Measurements from ENCODE around the gene KRTAP1-1. TPM values are rescaled to one million over a fixed set of nuclear protein-coding genes. Genes with fewer than 3 reads are reported as not detected.
"Not testable (repeated sequence)": the region's sequence is repeated elsewhere in the genome, so short reads cannot be mapped to it uniquely, and the experiment has no call there.

The KRTAP1-1 gene
- total RNA-seq, 1 experiment from 2014 or later: not detected

GRCh38 chr17:41064301-41064700, 23.1 kb upstream of the KRTAP1-1 start:
- Histone ChIP-seq H3K36me3 (no peaks in the 10 kb centered on the region), H3K27me3 (replicated peaks) (no peaks in the 10 kb centered on the region), H3K27ac (no peak overlapping the region), H3K4me1 (replicated peaks) (peaks cover 74% of the 10 kb centered on the region), H3K9me3 (replicated peaks) (peaks cover 6% of the 10 kb centered on the region; the same call in 1 of the 2 replicates), H3K4me3 (no peak overlapping the region)
- DNase-seq (ENCODE audit: low read depth in 1 of 2, low spot score in 2 of 2): no peak

DNA sequence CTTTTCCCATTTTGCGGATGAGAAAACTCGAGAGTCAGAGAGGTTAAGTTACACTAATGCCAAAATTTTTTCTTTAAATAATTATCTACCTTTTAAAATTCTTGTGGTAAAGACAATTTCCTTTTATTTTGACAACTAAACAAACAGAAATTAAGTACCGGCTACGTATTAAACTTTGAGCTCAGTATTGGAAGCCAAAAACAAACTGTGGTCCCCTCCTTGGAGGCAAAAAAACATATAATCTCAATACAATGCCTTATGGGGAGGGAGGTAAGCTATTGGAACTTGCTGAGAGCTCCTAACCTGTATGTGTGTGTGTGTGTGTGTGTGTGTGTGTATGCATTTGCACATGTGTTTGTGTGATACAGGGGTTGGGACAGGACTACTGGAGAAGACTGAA, 22.2 kb upstream of the KRTAP1-1 start:
- Histone ChIP-seq H3K27me3 (replicated peaks) (no peaks in the 10 kb centered on the region), H3K4me3 (no peak overlapping the region), H3K27ac (peak overlapping the region; percentile 97; the same call in 1 of the 2 replicates), H3K4me1 (replicated peaks) (peaks cover 81% of the 10 kb centered on the region), H3K36me3 (no peaks in the 10 kb centered on the region), H3K9me3 (replicated peaks) (peaks cover 6% of the 10 kb centered on the region; the same call in 1 of the 2 replicates)
- no peak for DNase-seq (ENCODE audit: low read depth in 1 of 2, low spot score in 2 of 2)

- peak; percentile 65 to 90 for DNase-seq (ENCODE audit: low read depth in 1 of 2, low spot score in 2 of 2)
Measured at GRCh38 chr17:41061964-41062363, 20.7 kb upstream of the KRTAP1-1 start.

GRCh38 chr17:41060052-41060604, 18.9 kb upstream of the KRTAP1-1 start, which contains the start of gene KRTAP2-3:
Gene KRTAP2-3, minus strand, starts transcription at chr17:41060114. Its CDS starts 64 bp downstream, at chr17:41060050.
- Histone ChIP-seq H3K27me3 (replicated peaks) (no peaks in the 10 kb centered on the region), H3K27ac (peak within 1 kb of the TSS; percentile 97), H3K36me3 (no peaks in the 10 kb centered on the region), H3K4me1 (replicated peaks) (peaks cover 65% of the 10 kb centered on the region), H3K9me3 (replicated peaks) (peaks cover 6% of the 10 kb centered on the region; the same call in 1 of the 2 replicates), H3K4me3 (no peak within 1 kb of the TSS)
- DNase-seq (ENCODE audit: low read depth in 1 of 2, low spot score in 2 of 2): peak; percentile 83 to 91

More at GRCh38 chr17:41061964-41062363, 20.7 kb upstream of the KRTAP1-1 start:
- H3K36me3 ChIP-seq: no peaks in the 10 kb centered on the region
- H3K9me3 ChIP-seq (replicated peaks): peaks cover 6% of the 10 kb centered on the region; the same call in 1 of the 2 replicates
- peaks cover 79% of the 10 kb centered on the region for H3K4me1 ChIP-seq (replicated peaks)
- H3K27me3 ChIP-seq (replicated peaks): no peaks in the 10 kb centered on the region
- H3K4me3 ChIP-seq: no peak overlapping the region
- peak overlapping the region; percentile 97 for H3K27ac ChIP-seq

DNA sequence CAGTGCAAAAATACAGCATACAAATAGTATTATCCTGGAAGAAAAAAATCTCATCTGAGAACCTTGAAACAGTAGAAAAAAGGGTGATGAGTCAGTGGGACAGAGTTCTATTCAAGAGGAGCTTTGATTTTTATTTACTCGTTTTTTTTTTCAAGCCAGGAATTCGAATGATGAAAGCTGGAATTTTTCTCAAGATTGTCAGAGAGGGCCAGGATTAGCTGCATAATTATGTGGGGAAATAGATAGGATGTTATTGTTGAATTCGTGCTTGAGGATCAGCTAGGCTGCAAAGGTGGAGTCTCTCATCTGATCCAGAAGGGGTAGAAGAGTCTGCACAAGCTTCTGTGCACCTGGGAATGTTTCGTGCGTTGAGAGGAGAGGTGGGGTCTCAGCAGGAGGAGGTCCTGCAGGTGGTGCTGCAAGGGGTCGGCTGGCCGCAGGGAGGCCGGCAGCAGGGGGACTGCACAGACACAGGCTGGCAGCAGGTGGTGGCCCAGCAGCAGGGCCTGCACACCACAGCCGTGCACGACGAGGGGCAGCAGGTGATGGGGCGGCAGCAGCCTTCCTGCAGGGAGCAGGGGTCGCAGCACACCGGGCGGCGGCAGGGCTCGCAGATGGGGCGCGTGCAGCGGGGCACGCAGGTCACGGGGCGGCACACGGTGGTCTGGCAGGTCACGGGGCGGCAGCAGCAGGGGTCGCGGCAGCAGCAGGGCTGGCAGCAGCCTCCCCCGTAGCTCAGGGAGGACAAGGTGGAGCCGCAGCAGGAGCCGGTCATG, 18.2 kb upstream of the KRTAP1-1 start:
- peaks cover 61% of the 10 kb centered on the region for H3K4me1 ChIP-seq (replicated peaks)
- DNase-seq (ENCODE audit: low read depth in 1 of 2, low spot score in 2 of 2): peak; percentile 47 to 95
- not testable (repeated sequence) for H3K4me3 ChIP-seq; H3K36me3 ChIP-seq; H3K9me3 ChIP-seq (replicated peaks); H3K27me3 ChIP-seq (replicated peaks)
- H3K27ac ChIP-seq: peak overlapping the region; percentile 97

GRCh38 chr17:41058741-41059140, 17.5 kb upstream of the KRTAP1-1 start:
- H3K27ac ChIP-seq: peak overlapping the region; percentile 97
- H3K36me3 ChIP-seq: no peaks in the 10 kb centered on the region
- H3K27me3 ChIP-seq (replicated peaks): no peaks in the 10 kb centered on the region
- H3K4me1 ChIP-seq (replicated peaks): peaks cover 56% of the 10 kb centered on the region
- peaks cover 6% of the 10 kb centered on the region; the same call in 1 of the 2 replicates for H3K9me3 ChIP-seq (replicated peaks)
- no peak overlapping the region for H3K4me3 ChIP-seq
- DNase-seq (ENCODE audit: low read depth in 1 of 2, low spot score in 2 of 2): no peak

GRCh38 chr17:41057547-41057946, 16.3 kb upstream of the KRTAP1-1 start:
- Histone ChIP-seq H3K4me1 (replicated peaks) (peaks cover 47% of the 10 kb centered on the region), H3K4me3 (no peak overlapping the region), H3K27me3 (replicated peaks) (no peaks in the 10 kb centered on the region), H3K27ac (no peak overlapping the region), H3K9me3 (replicated peaks) (peaks cover 6% of the 10 kb centered on the region; the same call in 1 of the 2 replicates), H3K36me3 (no peaks in the 10 kb centered on the region)
- DNase-seq (ENCODE audit: low read depth in 1 of 2, low spot score in 2 of 2): no peak

GRCh38 chr17:41055130-41055529, 13.9 kb upstream of the KRTAP1-1 start, which contains the start of gene KRTAP2-2:
Gene KRTAP2-2, minus strand, starts transcription at chr17:41055230. Its CDS starts 19 bp downstream, at chr17:41055211.
- DNase-seq (ENCODE audit: low read depth in 1 of 2, low spot score in 2 of 2); H3K4me3 ChIP-seq; H3K9me3 ChIP-seq (replicated peaks); H3K27me3 ChIP-seq (replicated peaks); H3K27ac ChIP-seq; H3K36me3 ChIP-seq: not testable (repeated sequence)
- peaks cover 28% of the 10 kb centered on the region for H3K4me1 ChIP-seq (replicated peaks)

- not testable (repeated sequence) for H3K4me3 ChIP-seq; H3K9me3 ChIP-seq (replicated peaks); H3K27ac ChIP-seq; H3K27me3 ChIP-seq (replicated peaks); H3K36me3 ChIP-seq; DNase-seq (ENCODE audit: low read depth in 1 of 2, low spot score in 2 of 2)
- H3K4me1 ChIP-seq (replicated peaks): peaks cover 22% of the 10 kb centered on the region
Measured at GRCh38 chr17:41054556-41054955, 13.3 kb upstream of the KRTAP1-1 start.

- Histone ChIP-seq H3K9me3 (replicated peaks) (no peaks in the 10 kb centered on the region), H3K27ac (no peak overlapping the region), H3K4me1 (replicated peaks) (peaks cover 21% of the 10 kb centered on the region), H3K4me3 (no peak overlapping the region), H3K36me3 (no peaks in the 10 kb centered on the region), H3K27me3 (replicated peaks) (no peaks in the 10 kb centered on the region)
- no peak for DNase-seq (ENCODE audit: low read depth in 1 of 2, low spot score in 2 of 2)
Measured at GRCh38 chr17:41054025-41054424, 12.8 kb upstream of the KRTAP1-1 start.

DNA sequence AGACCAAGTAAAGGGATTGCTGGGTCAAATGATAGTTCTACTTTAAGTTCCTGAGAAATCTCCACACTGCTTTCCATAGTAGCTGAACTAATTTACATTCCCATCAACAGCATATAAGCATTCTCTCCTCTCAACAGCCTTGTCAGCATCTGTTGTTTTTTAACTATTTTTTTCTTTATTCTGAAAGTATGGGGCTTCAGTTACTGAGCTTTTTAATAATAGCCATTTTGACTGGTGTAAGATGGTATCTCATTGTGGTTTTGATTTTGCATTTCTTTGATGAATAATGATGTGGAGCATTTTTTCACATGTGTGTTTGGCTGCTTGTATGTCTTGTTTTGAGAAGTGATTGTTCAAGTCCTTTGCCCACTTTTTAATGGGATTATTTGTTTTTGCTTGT, 11.3 kb upstream of the KRTAP1-1 start:
- no peaks in the 10 kb centered on the region for H3K9me3 ChIP-seq (replicated peaks)
- H3K36me3 ChIP-seq: no peaks in the 10 kb centered on the region
- DNase-seq (ENCODE audit: low read depth in 1 of 2, low spot score in 2 of 2): no peak
- no peaks in the 10 kb centered on the region for H3K27me3 ChIP-seq (replicated peaks)
- H3K27ac ChIP-seq: no peak overlapping the region
- no peak overlapping the region for H3K4me3 ChIP-seq
- peaks cover 25% of the 10 kb centered on the region for H3K4me1 ChIP-seq (replicated peaks)

- Histone ChIP-seq H3K27me3 (replicated peaks) (no peaks in the 10 kb centered on the region), H3K27ac (peak overlapping the region; percentile 90)
- DNase-seq (ENCODE audit: low read depth in 1 of 2, low spot score in 2 of 2): peak; percentile 51 to 69
Measured at GRCh38 chr17:41049110-41049509, 7.9 kb upstream of the KRTAP1-1 start.

GRCh38 chr17:41048441-41048840, 7.2 kb upstream of the KRTAP1-1 start:
- Histone ChIP-seq H3K27ac (peak overlapping the region; percentile 90), H3K9me3 (replicated peaks) (no peaks in the 10 kb centered on the region), H3K36me3 (no peaks in the 10 kb centered on the region), H3K4me1 (replicated peaks) (peaks cover 25% of the 10 kb centered on the region), H3K4me3 (no peak overlapping the region), H3K27me3 (replicated peaks) (no peaks in the 10 kb centered on the region)
- DNase-seq (ENCODE audit: low read depth in 1 of 2, low spot score in 2 of 2): peak; percentile 48 to 67

More at GRCh38 chr17:41049110-41049509, 7.9 kb upstream of the KRTAP1-1 start:
- H3K4me1 ChIP-seq (replicated peaks): peaks cover 25% of the 10 kb centered on the region
- no peaks in the 10 kb centered on the region for H3K36me3 ChIP-seq
- no peaks in the 10 kb centered on the region for H3K9me3 ChIP-seq (replicated peaks)
- H3K4me3 ChIP-seq: no peak overlapping the region
